Hematopoietic multipotent progenitor cell treated with erythropoietin and hydrocortisone succinate and interleukin-3 and kit ligand, for 4 days (in vitro differentiated cells): Measurements from ENCODE around the gene RFC5.
"Not testable (repeated sequence)": the region's sequence is repeated elsewhere in the genome, so short reads cannot be mapped to it uniquely, and the experiment has no call there.

Source experiments
- DNase-seq: peaks from one replicate; pipeline ENCODE4 v3.0.0-alpha.2; 2015

The RFC5 gene

DNA sequence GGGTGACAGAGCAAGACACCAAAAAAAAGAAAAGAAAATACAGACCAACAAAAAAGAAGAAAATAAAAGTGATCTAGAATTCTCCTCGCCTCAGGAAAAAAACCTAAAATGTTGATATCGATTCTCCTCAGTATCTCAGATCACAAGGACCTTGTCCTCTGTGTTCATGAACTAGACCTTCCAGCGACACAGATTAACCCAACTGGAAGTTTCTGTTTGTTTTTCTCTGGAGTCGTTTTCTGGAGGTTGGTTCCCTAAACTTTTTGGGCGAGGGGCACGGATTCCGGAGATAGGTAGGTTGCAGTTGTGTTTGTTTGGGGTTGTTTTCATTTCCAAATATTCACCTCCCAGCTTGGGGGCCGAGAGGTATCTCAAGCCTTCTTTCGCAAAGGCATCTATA lies 559 bp upstream of the RFC5 start:
- no peak for DNase-seq

DNA sequence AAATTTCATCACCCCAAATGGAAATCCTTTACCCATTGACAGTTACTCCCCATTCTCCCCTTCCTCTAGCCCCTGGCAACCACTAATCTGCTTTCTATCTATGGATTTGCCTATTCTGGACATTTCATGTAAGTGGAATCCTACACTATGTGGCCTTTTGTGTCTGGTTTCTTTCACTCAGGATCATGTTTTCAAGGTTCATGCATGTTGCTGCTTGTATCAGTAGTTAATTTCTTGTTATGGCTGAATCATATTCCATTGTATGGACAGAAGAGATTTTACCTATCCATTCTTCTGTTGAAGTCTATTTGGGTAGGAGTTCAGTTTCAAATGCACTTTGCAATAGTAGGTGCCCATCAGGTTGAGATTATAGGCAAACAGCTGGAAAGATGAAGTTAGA lies 1.4 kb downstream of the RFC5 start:
- no peak for DNase-seq

DNA sequence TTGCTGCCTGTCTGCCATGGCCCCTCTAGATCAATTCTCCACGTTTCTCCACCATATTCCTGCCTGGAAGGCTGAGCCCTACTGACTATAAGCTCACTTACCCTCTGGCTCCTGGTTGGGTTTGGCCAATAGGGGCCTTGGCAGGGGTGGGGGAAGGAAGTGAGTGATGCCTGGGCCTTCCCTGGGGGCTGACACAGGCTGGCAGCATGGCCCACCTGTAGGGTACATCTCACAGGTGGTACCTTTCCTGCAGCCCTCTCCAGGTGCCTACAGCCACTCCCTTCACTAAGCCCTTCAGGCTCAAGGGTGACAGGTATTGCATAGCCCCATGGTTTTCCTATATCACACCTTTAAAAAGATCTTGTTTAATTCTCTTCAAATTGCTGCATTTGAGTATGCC lies 3.5 kb downstream of the RFC5 start:
- DNase-seq, result no peak

DNA sequence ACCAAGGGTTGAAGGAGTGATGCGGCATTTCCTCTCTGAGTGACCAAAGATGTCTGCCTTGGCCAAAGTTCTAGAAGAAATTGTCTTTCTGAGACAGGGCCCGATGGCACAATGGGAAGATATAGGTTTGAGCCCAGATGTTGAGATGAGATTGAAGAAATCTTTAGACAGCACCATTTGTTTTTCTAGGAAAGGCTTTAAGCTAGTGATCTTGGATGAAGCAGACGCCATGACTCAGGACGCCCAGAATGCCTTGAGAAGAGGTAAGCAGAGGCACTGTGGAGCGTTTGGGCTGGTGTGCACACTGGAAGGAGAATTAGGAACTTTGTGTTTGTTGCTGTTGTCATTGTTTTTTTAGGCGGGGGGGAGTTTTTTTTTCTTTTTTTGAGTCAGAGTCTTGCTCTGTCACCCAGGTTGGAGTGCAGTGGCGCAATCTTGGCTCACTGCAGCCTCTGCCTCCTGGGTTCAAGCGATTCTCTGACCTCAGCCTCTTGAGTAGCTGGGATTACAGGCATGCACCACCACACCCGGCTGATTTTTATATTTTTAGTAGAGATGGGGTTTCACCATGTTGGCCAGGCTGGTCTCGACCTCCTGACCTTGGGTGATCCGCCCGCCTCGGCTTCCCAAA lies 5.7 kb downstream of the RFC5 start:
- not testable (repeated sequence) for DNase-seq

DNA sequence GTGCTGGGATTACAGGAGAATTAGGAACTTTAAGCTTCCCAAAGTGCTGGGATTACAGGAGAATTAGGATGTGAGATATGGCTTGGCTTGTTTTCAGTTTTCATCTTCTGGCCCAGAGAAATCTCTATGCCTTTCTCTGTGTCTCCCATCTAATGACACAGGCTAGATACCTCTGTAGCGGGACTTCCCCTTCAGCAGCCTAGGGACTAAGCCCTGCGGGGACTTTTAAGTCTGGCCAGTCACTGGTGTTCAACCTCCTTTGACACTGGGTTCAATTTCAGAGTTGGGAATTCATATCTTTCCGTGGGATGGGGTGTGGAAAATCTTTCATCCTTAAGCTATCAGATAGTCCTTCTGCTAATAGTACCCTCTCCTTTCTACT lies 6.2 kb downstream of the RFC5 start:
- no peak for DNase-seq

DNA sequence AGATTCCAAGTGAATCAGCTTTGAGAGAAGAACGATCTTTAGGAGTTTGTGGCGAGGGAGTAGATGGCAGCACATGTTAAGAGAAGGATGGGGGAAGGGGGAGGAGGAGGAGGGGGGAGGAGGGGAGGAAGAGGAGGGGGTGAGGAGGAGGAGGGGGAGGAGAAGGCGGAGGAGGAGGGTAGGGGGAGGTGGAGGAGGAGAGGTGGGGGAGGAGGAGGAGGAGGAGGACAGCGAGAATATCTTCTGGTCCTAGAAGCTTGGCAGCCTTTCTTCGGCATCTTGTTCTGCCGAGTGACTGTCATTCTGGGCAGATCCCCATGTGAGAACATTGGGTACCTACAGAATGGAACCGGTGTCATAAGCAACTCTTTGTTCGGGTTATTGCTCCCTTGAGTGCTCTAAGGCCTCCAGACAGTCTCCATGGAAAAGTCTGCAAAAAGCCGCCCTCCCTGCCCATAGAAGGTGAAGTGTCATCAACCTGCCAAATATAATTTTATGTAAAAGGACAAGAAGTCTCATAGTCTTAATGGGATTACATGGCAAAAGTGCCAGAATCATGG lies 6.9 kb downstream of the RFC5 start:
- DNase-seq, result no peak

DNA sequence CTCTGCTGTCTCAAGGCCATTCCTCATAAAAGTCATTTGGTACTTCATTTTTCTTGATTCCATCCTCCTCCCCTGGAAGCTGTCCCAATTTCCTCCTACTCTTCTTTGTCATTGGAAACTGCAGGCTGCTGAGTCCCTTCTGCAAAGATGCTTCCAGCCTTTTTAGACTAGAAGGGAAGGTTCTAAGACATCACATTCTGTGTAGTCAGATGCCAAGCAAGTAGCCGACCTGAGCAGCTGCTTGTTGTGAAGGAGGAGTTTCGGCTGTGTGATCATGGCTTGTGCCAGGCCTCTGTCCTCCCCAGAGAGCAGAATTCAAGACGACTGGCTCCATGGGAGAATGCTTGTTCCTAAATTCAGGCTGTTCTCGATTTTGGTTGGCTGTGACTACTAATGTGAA lies 8.7 kb downstream of the RFC5 start:
- no peak for DNase-seq

DNA sequence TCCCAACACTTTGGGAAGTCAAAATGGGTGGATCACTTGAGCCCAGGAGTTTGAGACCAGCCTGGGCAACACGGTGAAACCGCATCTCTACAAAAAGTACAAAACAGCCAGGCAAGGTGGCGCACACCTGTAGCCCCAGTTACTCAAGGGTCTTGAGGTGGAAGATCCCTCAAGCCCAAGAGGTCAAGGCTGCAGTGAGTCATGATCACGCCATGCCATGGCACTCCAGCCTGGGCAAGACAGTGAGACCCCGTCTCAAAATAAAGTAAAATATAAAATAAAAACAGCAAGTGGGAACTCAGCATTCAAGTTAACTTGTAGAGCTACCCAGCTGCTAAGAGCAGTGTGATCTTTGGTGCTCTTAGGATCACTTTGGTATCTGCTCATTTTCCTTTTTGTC lies 12.7 kb downstream of the RFC5 start:
- no peak for DNase-seq

DNA sequence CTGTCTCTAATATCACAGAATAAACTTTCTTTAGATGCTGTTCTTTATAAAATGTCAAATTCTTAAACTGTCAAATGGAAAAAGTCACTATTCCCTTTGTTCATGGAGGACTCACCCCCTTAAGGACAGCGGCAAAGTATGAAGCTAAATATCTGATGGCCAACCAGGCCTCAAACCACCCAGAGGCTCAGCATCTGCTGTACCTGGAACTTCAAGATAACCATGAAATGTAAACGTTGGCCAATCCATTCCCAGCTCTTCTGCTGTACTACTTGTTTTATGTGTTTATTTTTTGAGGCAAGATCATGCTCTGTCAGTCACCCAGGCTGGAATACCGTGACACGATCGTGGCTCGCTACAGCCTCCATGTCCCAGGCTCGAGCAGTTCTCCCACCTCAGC lies 15.7 kb downstream of the RFC5 start:
- no peak for DNase-seq

DNA sequence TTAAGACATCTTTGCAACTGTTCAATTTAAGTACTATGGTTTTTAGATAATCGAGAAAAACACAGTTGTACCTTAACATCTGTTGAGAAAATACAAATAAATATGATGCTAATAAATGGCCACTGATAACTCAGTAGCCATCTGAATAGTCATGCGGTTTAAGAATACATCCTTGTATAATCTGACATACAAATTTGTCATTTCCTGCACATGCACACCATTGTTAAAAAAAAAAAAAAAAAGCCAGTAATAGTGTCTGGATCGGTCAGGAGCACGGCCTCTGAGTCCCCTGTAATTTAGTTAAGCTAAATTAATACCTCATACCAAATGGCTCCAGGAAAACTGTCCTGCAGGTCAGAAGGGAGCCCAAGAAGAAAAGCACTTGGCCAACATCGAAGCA lies 16.8 kb downstream of the RFC5 start:
- DNase-seq, result no peak

DNA sequence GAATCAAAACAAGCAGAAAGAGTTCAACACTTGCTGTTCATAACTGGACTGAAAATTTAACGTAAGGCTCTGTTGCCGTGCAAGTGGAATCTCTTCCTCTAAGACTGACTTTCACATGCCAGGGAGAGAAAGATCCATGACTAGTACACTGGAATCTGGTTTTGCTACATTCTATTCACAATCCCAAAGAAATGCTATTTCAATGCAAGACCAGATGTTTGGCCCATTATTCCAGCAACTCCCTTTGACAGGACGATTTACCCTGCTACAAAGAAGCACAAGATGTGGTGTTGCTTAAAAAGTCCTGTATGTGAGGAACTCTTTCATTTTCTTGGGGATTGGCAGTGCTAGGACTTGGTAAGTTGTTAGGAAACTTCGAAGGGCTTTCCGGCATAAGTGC lies 17.4 kb downstream of the RFC5 start:
- DNase-seq, result no peak

DNA sequence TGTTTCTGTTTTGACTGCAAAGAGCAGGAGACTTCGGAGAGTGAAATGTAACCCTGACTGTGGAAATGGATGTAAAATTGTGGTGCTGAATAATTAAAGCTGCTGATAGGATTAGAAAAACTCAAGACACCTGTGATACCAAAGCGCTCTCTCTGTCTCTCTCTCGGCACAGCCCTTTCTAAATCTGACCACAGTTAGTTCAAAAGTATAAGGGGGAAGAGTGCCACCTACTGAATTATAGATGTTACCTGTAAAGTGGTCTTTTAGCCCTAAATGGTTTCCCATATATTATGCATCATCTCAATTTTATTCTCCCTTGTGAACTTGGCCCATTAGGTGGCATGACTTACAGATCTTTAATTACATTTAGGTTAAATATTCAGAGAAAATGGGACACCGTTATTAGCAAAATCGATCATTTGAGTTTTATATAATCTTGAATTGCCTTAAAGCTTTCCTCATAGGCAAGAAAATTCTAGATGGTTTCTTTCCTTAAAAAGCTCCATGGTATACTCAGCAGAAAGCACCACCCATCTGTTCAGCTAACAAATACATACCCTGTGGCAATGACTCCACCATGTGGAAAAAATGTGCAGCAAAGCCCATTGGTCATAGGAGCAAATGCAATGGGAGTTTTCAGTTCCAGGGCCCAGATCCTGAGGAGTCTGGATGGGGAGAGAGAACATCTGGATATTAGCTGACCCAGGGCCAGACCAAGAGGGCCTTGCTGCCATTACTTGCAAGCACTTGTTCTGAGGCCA lies 18.1 kb downstream of the RFC5 start:
- DNase-seq, result no peak

DNA sequence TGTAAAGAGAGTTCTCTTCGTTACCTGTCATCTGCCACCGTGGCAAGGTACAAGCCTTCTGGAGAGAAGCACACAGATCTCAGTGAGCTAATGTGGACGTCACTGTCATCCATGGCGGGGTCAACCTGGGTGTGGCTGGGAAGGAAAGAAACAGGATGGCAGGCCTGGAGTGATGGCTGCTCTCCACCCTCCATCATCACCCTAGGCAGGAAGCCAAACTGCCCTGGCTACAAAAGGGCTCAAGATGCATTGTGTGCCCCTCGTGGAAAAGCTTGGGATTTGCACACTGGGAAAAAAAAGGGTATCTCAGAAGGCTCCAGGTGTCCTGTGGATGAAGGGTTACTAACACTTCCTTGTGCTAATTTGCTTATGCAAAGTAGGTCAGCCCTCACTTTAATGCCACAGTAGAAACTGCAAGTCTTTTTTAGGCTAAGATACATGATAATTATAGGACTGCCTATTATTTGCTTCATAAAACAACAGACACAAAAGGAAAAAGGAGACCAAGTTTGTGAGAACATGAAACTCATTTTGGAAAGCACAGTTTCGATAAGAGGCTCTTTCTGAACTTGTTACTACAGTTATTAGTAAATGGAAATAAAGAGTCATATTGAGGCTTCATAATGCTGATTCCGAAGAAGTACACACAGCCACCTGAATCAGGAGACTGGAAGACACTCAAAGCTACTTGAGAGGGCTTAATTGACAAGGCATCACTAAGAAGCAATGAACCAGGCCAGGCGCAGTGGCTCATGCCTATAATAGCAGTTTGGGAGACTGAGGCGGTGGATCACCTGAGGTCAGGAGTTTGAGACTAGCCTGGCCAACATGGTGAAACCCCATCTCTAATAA lies 18.9 kb downstream of the RFC5 start:
- no peak for DNase-seq

DNA sequence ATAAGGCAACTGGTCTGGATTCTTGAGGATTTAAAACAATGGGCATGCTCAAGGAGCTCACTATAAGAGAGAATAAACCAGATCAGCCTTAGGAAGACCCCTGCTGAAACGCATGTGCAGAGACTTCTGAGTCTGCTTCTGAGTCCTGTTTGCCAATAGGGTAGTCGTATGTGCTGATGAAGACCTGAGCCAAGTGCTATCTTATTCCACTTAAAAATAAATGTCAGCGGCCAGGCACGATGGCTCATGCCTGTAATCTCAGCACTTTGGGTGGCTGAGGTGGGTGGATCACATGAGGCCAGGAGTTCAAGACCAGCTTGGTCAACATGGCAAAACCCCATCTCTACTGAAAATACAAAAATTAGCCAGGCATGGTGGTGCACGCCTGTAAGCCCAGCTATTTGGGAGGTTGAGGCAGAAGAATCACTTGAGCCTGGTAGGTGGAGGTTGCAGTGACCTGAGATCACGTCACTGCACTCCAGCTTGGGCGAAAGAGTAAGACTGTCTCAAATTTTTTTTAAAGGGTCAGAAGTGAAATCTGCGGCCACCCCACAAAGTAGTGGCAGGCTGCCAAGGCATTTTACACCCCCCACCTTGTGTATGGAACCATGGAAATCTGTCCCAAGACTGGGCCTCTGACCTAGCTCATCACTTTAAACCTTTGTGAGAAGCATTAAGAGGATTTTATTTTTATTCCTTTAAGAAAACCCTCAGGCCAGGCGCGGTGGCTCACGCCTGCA lies 20.3 kb downstream of the RFC5 start:
- no peak for DNase-seq

DNA sequence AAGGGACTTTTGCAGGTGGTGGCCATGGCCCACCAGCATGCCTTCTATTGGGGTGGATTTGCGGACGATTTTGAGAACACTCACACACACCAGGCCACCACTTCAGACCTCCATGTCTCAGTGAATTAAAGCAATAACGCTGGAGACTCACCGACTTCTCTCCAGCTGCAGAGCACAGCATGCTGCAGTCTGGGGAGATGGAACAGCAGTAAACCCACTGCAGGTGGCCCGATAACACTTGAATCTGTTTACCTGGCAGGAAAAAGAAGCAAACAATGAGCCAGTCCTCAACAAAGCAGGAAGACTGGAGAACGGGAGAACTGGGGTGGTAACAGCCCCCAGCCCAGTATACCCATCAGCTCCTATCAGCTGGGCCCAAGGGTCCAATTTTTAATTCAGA lies 21.6 kb downstream of the RFC5 start:
- no peak for DNase-seq

DNA sequence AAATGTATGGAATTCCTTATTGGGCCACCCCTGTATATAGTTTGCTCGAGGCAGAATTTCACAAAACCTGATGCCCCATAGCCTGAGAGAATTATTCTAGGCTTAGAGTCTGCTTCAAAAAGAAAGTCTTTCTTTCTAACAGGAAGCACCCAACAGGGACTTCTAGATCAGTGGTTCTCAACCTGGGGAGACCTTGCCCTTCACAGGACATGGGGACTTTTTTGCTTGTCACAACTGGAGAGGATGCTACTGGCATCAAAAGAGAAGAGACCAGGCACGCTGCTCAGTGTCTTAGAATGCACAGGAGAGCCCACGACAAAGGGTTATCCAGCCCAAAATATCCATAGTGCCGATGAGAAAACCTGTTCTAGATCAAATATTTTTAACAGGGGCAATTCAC lies 25.6 kb downstream of the RFC5 start:
- DNase-seq, result no peak

DNA sequence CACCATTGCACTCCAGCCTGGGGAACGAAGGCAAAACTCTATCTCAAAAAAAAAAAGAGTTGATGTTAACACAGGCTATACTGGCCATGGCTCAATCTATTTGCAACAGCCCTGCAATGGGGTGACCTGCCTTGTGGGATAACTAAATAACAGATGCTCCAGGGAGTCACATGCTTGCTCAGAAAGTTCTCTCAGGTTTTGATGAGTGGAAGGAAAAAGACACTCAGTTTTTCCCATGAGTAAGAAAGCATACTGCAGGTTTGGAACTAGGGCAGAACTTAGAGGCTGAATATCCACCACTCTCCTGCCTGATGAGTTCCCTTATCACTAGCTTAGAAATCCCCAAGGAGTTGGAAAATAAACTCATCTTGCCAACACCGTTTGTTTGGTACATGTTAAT lies 27.6 kb downstream of the RFC5 start:
- no peak for DNase-seq

DNA sequence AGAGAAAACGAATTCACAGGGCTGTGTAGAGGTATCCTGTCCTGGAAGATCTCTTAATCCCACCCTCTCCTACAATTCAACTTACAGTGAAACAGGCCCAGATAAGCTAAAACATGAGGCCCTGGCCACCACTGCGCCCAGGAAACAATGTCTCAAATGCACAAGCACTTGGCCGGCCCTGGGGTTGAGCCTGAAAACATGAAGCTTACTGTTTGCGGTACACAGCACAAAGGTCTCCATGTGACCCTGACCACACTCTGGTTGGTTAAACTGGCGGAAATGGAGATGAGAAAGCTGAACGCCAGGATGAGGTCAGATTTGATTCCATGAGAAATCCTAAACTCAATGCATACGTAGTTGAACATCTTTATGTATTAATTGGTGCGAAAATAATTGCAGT lies 28.1 kb downstream of the RFC5 start:
- no peak for DNase-seq

DNA sequence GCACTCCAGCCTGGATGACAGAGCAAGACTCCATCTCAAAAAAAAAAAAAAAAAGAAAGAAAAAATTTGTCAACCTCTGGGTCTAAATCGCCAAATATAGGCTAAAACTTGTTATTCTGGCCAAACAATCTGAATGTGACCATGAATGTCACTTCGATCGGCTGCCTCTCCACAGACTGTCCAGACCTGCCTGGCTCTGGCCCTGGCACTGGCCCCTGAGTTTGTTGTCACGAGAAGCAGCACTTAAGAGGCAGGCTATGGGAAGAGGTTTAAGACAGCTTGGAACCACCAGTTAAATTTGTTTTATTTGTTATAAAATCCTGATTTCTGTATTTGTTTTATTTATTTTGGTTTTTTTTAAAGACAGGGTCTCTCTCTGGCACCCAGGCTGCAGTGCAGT lies 29.9 kb downstream of the RFC5 start:
- DNase-seq, result no peak

DNA sequence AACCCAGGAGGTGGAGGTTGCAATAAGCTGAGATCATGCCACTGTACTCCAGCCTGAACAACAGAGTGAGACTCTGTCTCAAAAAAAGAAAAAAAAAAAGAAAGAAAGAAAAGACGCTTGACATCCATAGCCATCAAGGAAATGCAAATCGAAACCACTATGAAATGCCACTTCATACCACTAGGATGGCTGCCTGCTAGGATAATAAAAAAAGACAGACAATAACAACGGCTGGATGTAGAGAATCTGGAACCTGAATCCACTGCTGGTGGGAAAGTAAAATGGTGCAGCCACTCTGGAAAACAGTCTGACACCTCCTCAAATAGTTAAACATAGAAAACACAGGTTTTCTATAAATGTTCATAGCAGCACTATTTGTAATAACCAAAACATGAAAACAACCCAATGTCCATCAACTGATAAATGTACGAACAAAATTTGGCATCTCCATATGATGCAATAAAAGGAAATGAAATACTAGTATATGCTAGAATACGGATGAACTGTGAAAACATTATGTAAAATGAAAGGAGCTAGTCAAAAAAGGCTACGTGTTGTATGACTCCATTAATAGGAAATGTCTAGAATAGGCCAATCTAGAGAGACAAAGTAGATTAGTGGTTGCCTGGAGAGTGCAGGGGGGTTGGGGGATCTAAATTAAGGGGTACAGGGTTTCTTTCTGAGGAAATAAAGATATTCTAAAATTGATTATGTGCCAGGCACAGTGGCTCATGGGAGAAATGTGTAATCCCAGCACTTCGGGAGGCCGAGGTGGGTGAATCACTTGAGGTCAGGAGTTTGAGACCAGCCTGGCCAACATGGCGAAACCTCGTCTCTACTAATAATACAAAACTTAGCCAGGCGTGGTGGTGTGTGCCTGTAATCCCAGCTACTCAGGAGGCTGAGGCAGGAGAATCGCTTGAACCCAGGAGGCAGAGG lies 34.7 kb downstream of the RFC5 start:
- no peak for DNase-seq

DNA sequence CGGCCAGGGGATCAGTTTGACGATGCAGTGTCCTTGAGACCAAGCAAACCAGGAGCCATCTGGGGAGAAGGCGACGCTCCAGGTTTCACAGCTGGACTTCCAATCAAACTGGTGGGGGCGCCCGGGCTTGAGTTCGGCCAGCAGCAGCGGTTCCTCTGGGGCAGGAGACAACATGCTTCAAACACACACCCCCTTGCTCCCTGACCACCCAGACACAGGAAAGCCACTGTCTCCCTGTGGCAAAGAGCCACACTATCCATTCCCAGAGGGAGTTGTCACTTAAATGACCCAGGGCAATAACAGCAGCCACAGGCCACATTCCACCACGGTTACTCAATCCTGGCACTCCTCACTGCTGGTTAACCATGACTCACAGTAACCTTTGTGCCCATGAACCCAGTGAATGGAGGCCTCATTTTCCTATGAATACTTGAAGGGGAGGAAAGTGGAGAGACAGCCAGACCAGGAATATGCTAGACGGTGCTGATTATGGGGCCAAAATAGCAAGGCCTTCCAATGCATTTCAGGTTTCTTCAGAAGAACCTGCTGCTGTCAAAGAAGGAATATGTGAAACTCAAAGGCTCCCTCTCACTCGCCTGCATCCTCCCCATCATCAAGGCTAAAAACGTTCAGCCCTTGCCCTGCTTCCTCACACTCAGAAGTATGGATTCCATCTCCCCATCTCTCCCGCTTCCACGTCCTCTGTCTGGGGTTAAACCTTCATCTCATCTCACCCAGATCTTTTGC lies 36.0 kb downstream of the RFC5 start:
- no peak for DNase-seq
